ENCODE measurements around the gene BLVRA.

- TF ChIP-seq CTCF (conservative IDR thresholded peaks at IDR 0.05; ENCODE audit: low read depth, low read length): no peak
- TF ChIP-seq EZH2phosphoT487 (IDR thresholded peaks at IDR 0.05; ENCODE audit: borderline replicate concordance, low read length): no peak
Observed at GRCh38 chr7:43727494-43727893, 31.0 kb upstream of the BLVRA start.
